Measurements from ENCODE around the gene SGCE.
"Not testable (repeated sequence)": the region's sequence is repeated elsewhere in the genome, so short reads cannot be mapped to it uniquely, and the experiment has no call there.

Gene SGCE

GRCh38 chr7:94655848-94656657, at the start of gene SGCE:
Gene SGCE, minus strand, starts transcription at chr7:94656133. Its CDS starts 35 bp downstream, at chr7:94656098.
- peak; percentile 51 for DNase-seq (ENCODE audit: low spot score)

GRCh38 chr7:94705155-94706021, 49.5 kb upstream of the SGCE start:
- DNase-seq (ENCODE audit: low spot score) = not testable (repeated sequence)

- DNase-seq (ENCODE audit: low spot score) = no peak
Observed at GRCh38 chr7:94701555-94701973, 45.6 kb upstream of the SGCE start.

- no peak for DNase-seq (ENCODE audit: low spot score)
Observed at GRCh38 chr7:94700926-94701554, 45.1 kb upstream of the SGCE start.

GRCh38 chr7:94698275-94698674, 42.3 kb upstream of the SGCE start:
- DNase-seq (ENCODE audit: low spot score) = no peak

GRCh38 chr7:94697035-94697974, 41.4 kb upstream of the SGCE start:
- DNase-seq (ENCODE audit: low spot score) = no peak

GRCh38 chr7:94687810-94688209, 31.9 kb upstream of the SGCE start:
- DNase-seq (ENCODE audit: low spot score) = no peak

- DNase-seq (ENCODE audit: low spot score) = no peak
Observed at GRCh38 chr7:94687076-94687475, 31.1 kb upstream of the SGCE start.

- DNase-seq (ENCODE audit: low spot score) = no peak
Observed at GRCh38 chr7:94683066-94683465, 27.1 kb upstream of the SGCE start.

- DNase-seq (ENCODE audit: low spot score) = no peak
Observed at GRCh38 chr7:94679358-94679757, 23.4 kb upstream of the SGCE start.

- no peak for DNase-seq (ENCODE audit: low spot score)
Observed at GRCh38 chr7:94676431-94676830, 20.5 kb upstream of the SGCE start.

- DNase-seq (ENCODE audit: low spot score) = no peak
Observed at GRCh38 chr7:94675356-94675755, 19.4 kb upstream of the SGCE start.

- no peak for DNase-seq (ENCODE audit: low spot score)
Observed at GRCh38 chr7:94671444-94672235, 15.7 kb upstream of the SGCE start.

GRCh38 chr7:94669773-94670495, 14.0 kb upstream of the SGCE start:
- no peak for DNase-seq (ENCODE audit: low spot score)

GRCh38 chr7:94666879-94667587, 11.1 kb upstream of the SGCE start:
- no peak for DNase-seq (ENCODE audit: low spot score)

GRCh38 chr7:94665426-94665825, 9.5 kb upstream of the SGCE start:
- DNase-seq (ENCODE audit: low spot score) = no peak

- DNase-seq (ENCODE audit: low spot score) = no peak
Observed at GRCh38 chr7:94664023-94664422, 8.1 kb upstream of the SGCE start.

- DNase-seq (ENCODE audit: low spot score) = no peak
Observed at GRCh38 chr7:94662548-94662947, 6.6 kb upstream of the SGCE start.

GRCh38 chr7:94660006-94660405, 4.1 kb upstream of the SGCE start:
- DNase-seq (ENCODE audit: low spot score) = no peak

Measured in activated CD4-positive, alpha-beta T cell treated with anti-CD3 and anti-CD28 coated beads, Interleukin-2, Interleukin-4, amounts not matched to agents 100 ng/mL and 50 ng/mL, durations not matched to agents 16 hours and 8 hours (primary cell).